GM19463 (cell line): ENCODE measurements around the gene FGF21.
A peak's percentile ranks its signal among the peaks of the same experiment; 100 is the strongest.
"Not testable (repeated sequence)": the region's sequence is repeated elsewhere in the genome, so short reads cannot be mapped to it uniquely, and the experiment has no call there.

Source experiments
- ATAC-seq: cut with Tn5 transposase; IDR thresholded peaks from one replicate; pipeline ENCODE4 v1.9.1; 2021; ENCODE audit warnings: mild to moderate bottlenecking, moderate library complexity; ENCODE audit not compliant: unreplicated experiment

Gene FGF21

GRCh38 chr19:48786422-48786821 is 31.1 kb downstream of the FGF21 start:
- ATAC-seq = not testable (repeated sequence)

GRCh38 chr19:48787331-48787730 is 32.0 kb downstream of the FGF21 start:
- not testable (repeated sequence) for ATAC-seq

DNA sequence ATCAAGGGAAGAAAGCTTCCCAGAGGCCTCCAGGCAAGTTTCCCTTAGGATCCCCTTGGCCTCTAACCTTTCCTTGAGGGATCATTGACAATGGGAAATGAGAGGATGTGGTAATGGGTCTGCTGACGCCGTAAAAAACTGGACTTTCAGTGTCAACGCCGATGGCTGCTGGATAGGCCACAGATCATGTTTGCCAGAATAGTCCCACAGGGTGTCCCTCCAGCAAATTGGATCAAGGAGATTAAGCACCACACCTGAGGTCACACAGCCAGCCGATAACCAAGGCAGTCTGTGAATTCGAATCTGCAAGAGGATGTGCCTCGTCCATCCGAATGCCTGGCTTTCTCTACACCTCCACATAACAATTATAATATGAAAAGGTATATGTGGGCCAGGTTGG is 37.9 kb downstream of the FGF21 start:
- no peak for ATAC-seq

DNA sequence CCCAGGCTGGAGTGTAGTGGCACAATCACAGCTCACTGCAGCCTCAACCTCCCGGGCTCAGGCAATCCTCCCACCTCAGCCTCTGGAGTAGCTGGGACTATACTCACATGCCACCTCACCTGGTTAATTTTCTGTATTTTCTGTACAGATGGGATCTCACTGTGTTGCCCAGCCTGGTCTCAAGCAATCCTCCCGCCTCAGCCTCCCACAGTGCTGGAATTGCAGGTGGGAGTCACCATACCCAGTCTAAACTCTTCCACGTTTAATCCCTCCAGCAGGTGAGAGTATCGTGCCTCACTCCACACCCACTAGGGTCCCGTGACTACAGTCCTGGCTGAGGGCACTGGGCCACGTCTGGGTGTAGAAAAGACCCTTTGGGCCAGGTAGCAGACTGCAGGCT is 39.0 kb downstream of the FGF21 start:
- ATAC-seq = no peak

DNA sequence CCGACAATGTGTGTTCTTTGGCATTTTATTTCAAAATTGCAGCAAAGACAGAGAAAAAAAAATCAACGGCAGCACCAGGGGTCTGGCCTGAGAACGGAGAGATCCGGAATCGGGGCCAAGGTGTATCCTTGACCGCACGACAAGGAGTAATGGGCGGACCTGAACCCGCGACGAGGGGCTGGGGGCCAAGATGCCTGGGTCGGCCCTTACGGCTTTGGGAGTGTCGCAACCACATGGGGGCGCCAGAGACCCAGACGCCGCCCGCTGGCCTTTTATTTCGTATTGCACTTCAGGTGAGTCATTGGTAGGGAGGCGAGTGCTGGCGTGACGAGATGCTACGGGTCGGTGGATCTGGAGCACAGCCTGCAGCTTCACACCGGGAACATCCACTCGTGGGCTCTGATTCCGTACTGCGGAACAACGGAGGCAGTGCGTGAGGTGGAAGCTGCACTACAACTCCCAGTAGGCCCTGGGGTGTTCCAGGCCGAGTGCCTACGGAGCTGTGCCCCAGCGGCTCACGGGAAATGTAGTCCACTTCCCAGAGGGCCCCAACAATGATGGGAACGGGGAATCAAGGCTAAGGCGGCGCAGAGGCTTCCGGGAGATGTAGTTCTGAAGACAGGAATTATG is 39.8 kb downstream of the FGF21 start:
- peak; percentile 89 for ATAC-seq

DNA sequence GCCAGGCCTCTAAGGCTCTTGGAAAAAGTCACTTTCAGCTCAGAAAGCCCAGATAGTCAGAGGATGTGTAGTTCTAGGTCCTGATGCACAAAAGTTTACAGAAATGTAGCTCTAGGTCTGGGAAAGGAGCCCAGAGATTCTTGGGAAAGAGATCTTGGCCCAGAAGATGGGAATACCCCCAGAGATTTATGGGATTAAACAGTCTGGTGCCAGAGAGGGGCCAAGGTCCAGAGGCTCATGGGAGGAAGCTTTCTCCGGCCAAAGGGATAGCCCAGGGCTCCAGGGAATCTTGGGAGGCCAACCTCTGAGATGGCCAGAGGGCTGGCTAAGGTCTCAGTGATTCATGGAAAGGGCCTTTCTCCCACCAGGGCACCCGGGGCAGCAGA is 40.4 kb downstream of the FGF21 start:
- no peak for ATAC-seq

GRCh38 chr19:48796298-48797083 is 41.2 kb downstream of the FGF21 start:
- ATAC-seq = no peak

DNA sequence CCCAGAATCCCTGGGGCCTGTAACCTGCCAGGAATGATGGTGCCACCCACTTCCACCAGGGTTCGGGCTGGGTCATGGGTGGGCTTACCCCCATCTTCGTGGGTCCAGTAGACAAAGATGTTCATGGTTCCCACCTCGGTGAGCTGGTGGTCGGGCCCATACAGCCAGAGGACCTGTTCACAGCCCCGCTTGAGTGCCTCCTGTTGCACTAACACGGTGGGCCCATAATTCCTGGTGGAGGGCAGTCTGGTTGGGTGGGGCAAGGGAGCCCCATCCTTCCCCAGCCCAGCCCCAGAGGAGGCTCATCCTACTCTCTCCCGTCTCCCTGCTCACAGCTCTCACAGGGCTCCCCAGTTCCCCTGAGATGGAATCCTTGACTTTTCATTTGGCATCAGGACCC is 41.8 kb downstream of the FGF21 start:
- ATAC-seq = no peak

DNA sequence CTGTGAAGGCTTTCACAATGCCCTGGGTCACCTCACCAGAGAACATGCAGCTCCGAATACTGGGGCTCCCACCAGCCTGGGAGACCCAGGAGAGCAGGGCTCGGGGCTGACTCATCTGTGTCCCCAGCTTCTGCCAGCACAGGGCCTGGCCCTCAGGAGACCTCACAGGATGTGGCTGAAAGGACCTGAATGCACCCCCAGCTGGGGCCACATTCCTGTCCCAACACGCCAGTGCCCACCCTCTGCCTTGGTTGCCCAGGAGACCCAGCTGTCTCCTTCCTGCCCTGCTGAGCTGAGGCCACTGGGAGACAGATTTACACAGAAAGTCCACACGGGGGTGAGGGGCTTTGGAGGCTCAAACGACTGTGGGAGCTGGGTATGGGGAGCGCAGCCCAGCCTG is 43.6 kb downstream of the FGF21 start:
- no peak for ATAC-seq

DNA sequence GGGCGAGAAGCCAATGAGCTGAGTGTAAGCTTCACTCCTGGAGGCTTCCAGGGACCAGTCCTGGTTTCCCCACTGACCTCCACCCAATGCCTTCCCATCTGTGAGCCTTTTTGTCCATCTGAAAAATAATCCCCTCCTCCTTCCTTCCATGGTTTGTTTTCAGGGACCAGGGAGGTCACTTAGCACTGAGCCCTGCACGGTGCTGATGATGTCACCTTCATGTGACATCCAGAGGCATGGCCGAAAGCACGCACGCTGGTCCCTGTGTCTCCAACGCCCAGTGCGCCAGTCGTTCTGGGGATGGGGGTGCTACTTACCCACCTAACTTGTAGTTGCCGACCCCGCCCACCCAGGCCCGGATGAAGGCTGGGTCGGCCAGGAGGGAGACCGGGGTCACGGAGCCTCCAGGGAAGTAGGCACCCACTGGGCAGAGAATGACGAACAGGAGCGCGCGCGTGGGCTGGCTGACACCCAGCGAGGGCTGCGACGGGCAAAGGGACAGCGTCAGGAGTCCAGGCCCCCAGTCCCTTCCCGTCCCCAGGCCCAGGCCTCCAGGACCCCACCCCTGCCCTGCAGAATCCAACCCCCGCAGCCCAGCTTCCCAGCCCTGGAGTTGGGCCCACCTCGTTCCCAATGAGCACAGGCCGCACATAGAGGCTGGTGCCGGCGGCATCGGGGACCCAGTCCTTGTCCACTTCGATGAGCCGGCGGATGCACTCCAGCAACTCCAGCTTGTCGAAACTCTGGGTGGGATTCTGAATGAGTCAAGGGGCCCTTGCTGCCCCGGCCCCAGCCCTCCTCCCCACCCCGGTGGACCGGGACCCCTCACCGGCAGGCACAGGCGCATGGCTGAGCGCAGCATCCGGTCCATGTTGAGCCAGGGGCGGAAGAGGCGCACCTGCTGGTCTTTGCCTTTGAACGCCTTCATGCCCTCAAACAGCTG is 44.3 kb downstream of the FGF21 start:
- ATAC-seq = no peak

DNA sequence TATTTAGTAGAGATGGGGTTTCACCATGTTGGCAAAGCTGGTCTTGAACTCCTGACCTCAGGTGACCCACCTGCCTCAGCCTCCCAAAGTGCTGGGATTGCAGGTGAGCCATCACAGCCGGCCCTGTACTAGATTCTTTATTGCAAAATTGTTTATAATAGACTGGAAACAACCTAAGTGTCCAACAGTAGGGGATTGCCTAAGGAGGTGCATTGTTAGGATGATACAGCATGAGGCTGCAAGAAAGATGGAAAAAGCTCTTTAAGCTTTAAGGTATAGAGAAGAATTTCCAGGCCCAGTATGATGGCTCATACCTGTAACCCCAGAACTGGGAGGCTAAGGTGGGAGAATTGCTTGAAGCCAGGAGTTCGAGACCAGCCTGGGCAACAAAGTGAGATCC is 47.3 kb downstream of the FGF21 start:
- ATAC-seq = no peak

- ATAC-seq = no peak
Observed at GRCh38 chr19:48804496-48804895, 49.2 kb downstream of the FGF21 start.

DNA sequence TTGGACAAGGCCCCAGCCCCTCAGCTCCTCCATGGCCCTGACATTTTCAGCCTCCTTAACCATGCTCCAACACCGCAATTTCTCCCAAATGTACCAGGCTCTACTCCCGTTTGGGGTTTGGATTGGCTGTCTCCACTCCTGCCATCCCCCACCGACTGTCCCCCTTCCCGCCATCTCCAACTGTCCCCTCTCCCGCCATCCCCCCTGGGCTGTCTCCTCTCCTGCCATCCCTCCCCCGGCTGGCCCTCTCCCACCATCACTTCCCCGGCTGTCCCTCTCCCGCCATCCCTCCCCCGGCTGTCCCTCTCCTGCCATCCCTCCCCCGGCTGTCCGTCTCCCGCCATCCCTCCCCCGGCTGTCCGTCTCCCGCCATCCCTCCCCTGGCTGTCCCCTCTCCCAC is 50.1 kb downstream of the FGF21 start:
- no peak for ATAC-seq

GRCh38 chr19:48806518-48806817 is 51.1 kb downstream of the FGF21 start:
- ATAC-seq = no peak

GRCh38 chr19:48806818-48807589 is 51.7 kb downstream of the FGF21 start:
- no peak for ATAC-seq

DNA sequence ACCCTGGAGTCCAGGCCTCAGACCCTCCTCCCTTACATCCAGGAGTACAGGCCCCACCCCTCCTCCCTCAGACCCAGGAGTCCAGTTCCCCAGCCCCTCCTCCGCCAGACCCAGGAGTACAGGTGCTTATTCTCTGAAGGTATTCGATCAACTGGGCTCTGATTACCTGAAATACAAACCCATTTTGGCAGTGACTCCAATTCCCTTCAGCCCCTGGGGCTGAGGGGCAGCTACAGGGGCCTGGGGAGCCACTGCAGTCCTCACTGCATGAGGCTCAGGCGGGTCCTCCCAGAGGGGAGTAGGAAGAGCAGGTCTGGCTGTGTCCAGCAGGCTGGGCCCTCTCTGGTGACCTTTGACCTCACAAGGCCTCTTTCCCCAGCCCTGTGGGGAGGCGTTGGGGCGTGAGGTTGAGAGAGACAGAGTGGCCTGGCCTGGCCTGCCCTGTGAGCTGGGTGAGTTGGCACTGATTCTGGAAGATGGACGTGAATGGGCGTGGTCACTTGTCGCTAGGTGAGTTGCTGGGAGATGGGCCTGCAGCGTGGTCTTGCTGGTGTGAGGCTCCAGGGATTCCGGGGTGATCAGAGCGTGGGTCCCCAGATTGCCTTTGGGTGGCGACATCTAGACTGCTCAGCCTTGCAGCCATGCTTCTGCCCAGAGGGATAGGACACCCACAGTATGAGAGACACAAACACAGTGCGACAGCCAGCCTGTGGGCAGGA is 52.4 kb downstream of the FGF21 start:
- no peak for ATAC-seq
